NCI-H2227 (cell line): ENCODE results near the gene ITIH1.
"Not testable (repeated sequence)": the region's sequence is repeated elsewhere in the genome, so short reads cannot be mapped to it uniquely, and the experiment has no call there.

Source experiments
- DNase-seq: peaks from one replicate; lab custom pipeline; 2025; ENCODE audit not compliant: unreplicated experiment; lab: John Stamatoyannopoulos, UW

ITIH1 gene

GRCh38 chr3:52777127-52777958 is at the start of gene ITIH1:
TSS of gene ITIH1 (plus strand) at chr3:52777599. CDS start at chr3:52777616, 17 bp downstream.
- DNase-seq = no peak

GRCh38 chr3:52728753-52729152 is 48.6 kb upstream of the ITIH1 start:
- not testable (repeated sequence) for DNase-seq

- DNase-seq = no peak
These were observed 46.7 kb upstream of the ITIH1 start for GRCh38 chr3:52730681-52731080.

GRCh38 chr3:52731590-52731989 is 45.8 kb upstream of the ITIH1 start:
- no peak for DNase-seq

GRCh38 chr3:52733256-52733891 is 44.0 kb upstream of the ITIH1 start:
- DNase-seq = no peak

- DNase-seq = no peak
These were observed 37.7 kb upstream of the ITIH1 start for GRCh38 chr3:52739730-52740129.

GRCh38 chr3:52742418-52743041 is 34.9 kb upstream of the ITIH1 start:
- no peak for DNase-seq

- DNase-seq = no peak
These were observed 34.2 kb upstream of the ITIH1 start for GRCh38 chr3:52743152-52743551.

- no peak for DNase-seq
These were observed 33.7 kb upstream of the ITIH1 start for GRCh38 chr3:52743721-52744120.

GRCh38 chr3:52752045-52752660 is 25.2 kb upstream of the ITIH1 start:
- no peak for DNase-seq

- no peak for DNase-seq
These were observed 23.0 kb upstream of the ITIH1 start for GRCh38 chr3:52754373-52754772.

GRCh38 chr3:52756141-52756540 is 21.3 kb upstream of the ITIH1 start:
- DNase-seq = no peak

- no peak for DNase-seq
These were observed 13.9 kb upstream of the ITIH1 start for GRCh38 chr3:52763466-52763865.

GRCh38 chr3:52769786-52770455 is 7.5 kb upstream of the ITIH1 start:
- peak; percentile 21 for DNase-seq

- peak; percentile 94 for DNase-seq
These were observed 6.7 kb upstream of the ITIH1 start, which contains the start of gene NEK4 for GRCh38 chr3:52770496-52771333. TSS of gene NEK4 (minus strand) at chr3:52770940. CDS start at chr3:52770746, 194 bp downstream.

GRCh38 chr3:52771334-52771681 is 6.1 kb upstream of the ITIH1 start:
- DNase-seq = peak; percentile 34

- no peak for DNase-seq
These were observed 5.7 kb upstream of the ITIH1 start for GRCh38 chr3:52771702-52772101.

- DNase-seq = no peak
These were observed 3.9 kb upstream of the ITIH1 start for GRCh38 chr3:52773361-52774065.

- no peak for DNase-seq
These were observed 3.2 kb upstream of the ITIH1 start for GRCh38 chr3:52774066-52774713.
